Measurements from ENCODE around the gene USP20. TPM values are rescaled to one million over a fixed set of nuclear protein-coding genes. Genes with fewer than 3 reads are reported as not detected.

USP20 gene
- polyA plus RNA-seq, 3 donors from 2014 or later = 21.6 to 51.8 (median 25.1) TPM

GRCh38 chr9:129865668-129866320, 30.5 kb downstream of the USP20 start:
- no peaks in the 10 kb centered on the region for H3K9me3 Mint-ChIP-seq
- peaks cover 69 to 80% of the 10 kb centered on the region in 2 donors for H3K4me1 Mint-ChIP-seq

GRCh38 chr9:129866394-129867135, 31.3 kb downstream of the USP20 start:
- no peaks in the 10 kb centered on the region for H3K9me3 Mint-ChIP-seq
- no peak for DNase-seq
- H3K27ac Mint-ChIP-seq = peak overlapping the region; percentile 84 to 94 (median 90)
- H3K27me3 Mint-ChIP-seq (ENCODE audit: low read depth in 3 of 3) = peaks cover 2 to 9% (median 6%) of the 10 kb centered on the region in 3 donors
- peak overlapping the region in 2 of 5 donors; percentile 19 to 25 for H3K4me3 Mint-ChIP-seq
- H3K4me1 Mint-ChIP-seq = peaks cover 72 to 83% of the 10 kb centered on the region in 2 donors
- peaks cover 6 to 27% (median 22%) of the 10 kb centered on the region in 3 donors for H3K36me3 Mint-ChIP-seq

More at GRCh38 chr9:129865668-129866320, 30.5 kb downstream of the USP20 start:
- no peak overlapping the region for H3K4me3 Mint-ChIP-seq
- DNase-seq = no peak
- peaks cover 6 to 30% (median 24%) of the 10 kb centered on the region in 3 donors for H3K36me3 Mint-ChIP-seq
- H3K27me3 Mint-ChIP-seq (ENCODE audit: low read depth in 3 of 3) = peaks cover 2 to 10% (median 6%) of the 10 kb centered on the region in 3 donors
- H3K27ac Mint-ChIP-seq = peak overlapping the region; percentile 78 to 91 (median 87)

GRCh38 chr9:129867136-129868022, 32.1 kb downstream of the USP20 start:
- peaks cover 2 to 8% (median 8%) of the 10 kb centered on the region in 3 donors for H3K27me3 Mint-ChIP-seq (ENCODE audit: low read depth in 3 of 3)
- peak overlapping the region; percentile 25 to 72 (median 35) for H3K4me3 Mint-ChIP-seq
- no peaks in the 10 kb centered on the region for H3K9me3 Mint-ChIP-seq
- peaks cover 73 to 84% of the 10 kb centered on the region in 2 donors for H3K4me1 Mint-ChIP-seq
- H3K36me3 Mint-ChIP-seq = peaks cover 6 to 23% (median 20%) of the 10 kb centered on the region in 3 donors
- H3K27ac Mint-ChIP-seq = peak overlapping the region; percentile 83 to 94 (median 90)
- DNase-seq = no peak

GRCh38 chr9:129868023-129868871, 33.0 kb downstream of the USP20 start:
- Mint-ChIP-seq H3K27ac (peak overlapping the region; percentile 91 to 97 (median 96)), H3K36me3 (peaks cover 6 to 21% (median 18%) of the 10 kb centered on the region in 3 donors), H3K4me1 (peaks cover 68 to 80% of the 10 kb centered on the region in 2 donors), H3K4me3 (peak overlapping the region; percentile 64 to 79 (median 72)), H3K27me3 (ENCODE audit: low read depth in 3 of 3) (peaks cover 0 to 9% (median 8%) of the 10 kb centered on the region in 3 donors), H3K9me3 (no peaks in the 10 kb centered on the region)
- DNase-seq = no peak

- peak; percentile 93 to 94 (median 94) for DNase-seq
- peaks cover 9 to 22% (median 19%) of the 10 kb centered on the region in 3 donors for H3K36me3 Mint-ChIP-seq
- no peaks in the 10 kb centered on the region for H3K9me3 Mint-ChIP-seq
- peaks cover 64 to 73% of the 10 kb centered on the region in 2 donors for H3K4me1 Mint-ChIP-seq
- peaks cover 0 to 9% (median 8%) of the 10 kb centered on the region in 3 donors for H3K27me3 Mint-ChIP-seq (ENCODE audit: low read depth in 3 of 3)
- H3K4me3 Mint-ChIP-seq = peak overlapping the region; percentile 64 to 79 (median 72)
- H3K27ac Mint-ChIP-seq = peak overlapping the region; percentile 91 to 97 (median 96)
Observed at GRCh38 chr9:129868872-129869486, 33.7 kb downstream of the USP20 start.

GRCh38 chr9:129869585-129870501, 34.6 kb downstream of the USP20 start:
- no peak for DNase-seq

GRCh38 chr9:129871046-129871445, 35.8 kb downstream of the USP20 start:
- H3K9me3 Mint-ChIP-seq = no peaks in the 10 kb centered on the region
- peaks cover 4 to 24% (median 20%) of the 10 kb centered on the region in 3 donors for H3K36me3 Mint-ChIP-seq
- no peak for DNase-seq
- peaks cover 61 to 72% of the 10 kb centered on the region in 2 donors for H3K4me1 Mint-ChIP-seq
- H3K27ac Mint-ChIP-seq = peak overlapping the region; percentile 63 to 97 (median 96)
- peaks cover 0 to 9% (median 9%) of the 10 kb centered on the region in 3 donors for H3K27me3 Mint-ChIP-seq (ENCODE audit: low read depth in 3 of 3)
- peak overlapping the region in 3 of 5 donors; percentile 4 to 57 (median 12) for H3K4me3 Mint-ChIP-seq

More at GRCh38 chr9:129869585-129870501, 34.6 kb downstream of the USP20 start:
- Mint-ChIP-seq H3K27me3 (ENCODE audit: low read depth in 3 of 3) (peaks cover 0 to 9% (median 9%) of the 10 kb centered on the region in 3 donors), H3K36me3 (peaks cover 8 to 28% (median 23%) of the 10 kb centered on the region in 3 donors), H3K4me1 (peaks cover 68 to 70% of the 10 kb centered on the region in 2 donors), H3K27ac (peak overlapping the region; percentile 91 to 97 (median 96)), H3K9me3 (no peaks in the 10 kb centered on the region), H3K4me3 (peak overlapping the region; percentile 64 to 79 (median 72))

- peaks cover 9 to 26% (median 21%) of the 10 kb centered on the region in 3 donors for H3K36me3 Mint-ChIP-seq
- H3K9me3 Mint-ChIP-seq = no peaks in the 10 kb centered on the region
- H3K4me3 Mint-ChIP-seq = peak overlapping the region in 2 of 5 donors; percentile 49 to 59
- peaks cover 37 to 55% of the 10 kb centered on the region in 2 donors for H3K4me1 Mint-ChIP-seq
- DNase-seq = no peak
- peaks cover 6 to 17% (median 12%) of the 10 kb centered on the region in 3 donors for H3K27me3 Mint-ChIP-seq (ENCODE audit: low read depth in 3 of 3)
- H3K27ac Mint-ChIP-seq = peak overlapping the region in 4 of 6 donors; percentile 13 to 83 (median 76)
Observed at GRCh38 chr9:129873563-129874190, 38.4 kb downstream of the USP20 start.

- H3K27me3 Mint-ChIP-seq (ENCODE audit: low read depth in 3 of 3) = peaks cover 6 to 12% (median 11%) of the 10 kb centered on the region in 3 donors
- peaks cover 9 to 30% (median 21%) of the 10 kb centered on the region in 3 donors for H3K36me3 Mint-ChIP-seq
- peaks cover 29 to 47% of the 10 kb centered on the region in 2 donors for H3K4me1 Mint-ChIP-seq
- H3K27ac Mint-ChIP-seq = peak overlapping the region; percentile 12 to 51 (median 32)
- H3K9me3 Mint-ChIP-seq = no peaks in the 10 kb centered on the region
- no peak overlapping the region for H3K4me3 Mint-ChIP-seq
- no peak for DNase-seq
Observed at GRCh38 chr9:129874261-129875101, 39.2 kb downstream of the USP20 start.

- Mint-ChIP-seq H3K9me3 (no peaks in the 10 kb centered on the region), H3K4me3 (no peak overlapping the region), H3K27me3 (ENCODE audit: low read depth in 3 of 3) (peaks cover 6 to 14% (median 11%) of the 10 kb centered on the region in 3 donors), H3K27ac (peak overlapping the region in 1 of 6 donors; percentile 45), H3K4me1 (peaks cover 25 to 44% of the 10 kb centered on the region in 2 donors), H3K36me3 (peaks cover 9 to 33% (median 21%) of the 10 kb centered on the region in 3 donors)
- DNase-seq = no peak
Observed at GRCh38 chr9:129875181-129875611, 39.9 kb downstream of the USP20 start.
